Effector memory CD4-positive, alpha-beta T cell (primary cell): ENCODE results near the gene PLA2G4A.

Experiments
- DNase-seq, 3 donors: peaks; one replicate each; pipeline ENCODE4 v3.0.0-alpha.2; 2020
- H3K27ac ChIP-seq: 2 replicates; pipeline ENCODE4 v1.7.0; 2013; ENCODE audit warnings: mild to moderate bottlenecking, low read length, moderate library complexity; ENCODE audit not compliant: insufficient read depth, poor library complexity, severe bottlenecking
- H3K27me3 ChIP-seq: replicated peaks from 2 replicates; pipeline ENCODE4 v1.7.0; 2013; ENCODE audit warnings: mild to moderate bottlenecking, low read length; ENCODE audit not compliant: insufficient read depth, control insufficient read depth, poor library complexity, severe bottlenecking
- H3K36me3 ChIP-seq: 2 replicates; pipeline ENCODE4 v1.7.0; 2013; ENCODE audit warnings: mild to moderate bottlenecking, low read length, moderate library complexity; ENCODE audit not compliant: control insufficient read depth, insufficient read depth
- H3K4me1 ChIP-seq: 2 replicates; pipeline ENCODE4 v1.7.0; 2013; ENCODE audit warnings: low read length, mild to moderate bottlenecking; ENCODE audit not compliant: control insufficient read depth, insufficient read depth, poor library complexity, severe bottlenecking
- H3K4me3 ChIP-seq: 2 replicates; pipeline ENCODE4 v1.7.0; 2013; ENCODE audit warnings: low read length, low read depth, mild to moderate bottlenecking; ENCODE audit not compliant: insufficient read depth, poor library complexity, severe bottlenecking
- H3K9me3 ChIP-seq: 2 replicates; pipeline ENCODE4 v1.7.0; 2013; ENCODE audit warnings: mild to moderate bottlenecking, low read length, moderate library complexity; ENCODE audit not compliant: control insufficient read depth

PLA2G4A gene

GRCh38 chr1:186930238-186930637 is 101.5 kb downstream of the PLA2G4A start:
- Histone ChIP-seq H3K4me3 (no peak overlapping the region), H3K4me1 (no peaks in the 10 kb centered on the region), H3K9me3 (no peaks in the 10 kb centered on the region), H3K36me3 (no peaks in the 10 kb centered on the region), H3K27ac (no peak overlapping the region), H3K27me3 (no peaks in the 10 kb centered on the region)
- no peak for DNase-seq

DNA sequence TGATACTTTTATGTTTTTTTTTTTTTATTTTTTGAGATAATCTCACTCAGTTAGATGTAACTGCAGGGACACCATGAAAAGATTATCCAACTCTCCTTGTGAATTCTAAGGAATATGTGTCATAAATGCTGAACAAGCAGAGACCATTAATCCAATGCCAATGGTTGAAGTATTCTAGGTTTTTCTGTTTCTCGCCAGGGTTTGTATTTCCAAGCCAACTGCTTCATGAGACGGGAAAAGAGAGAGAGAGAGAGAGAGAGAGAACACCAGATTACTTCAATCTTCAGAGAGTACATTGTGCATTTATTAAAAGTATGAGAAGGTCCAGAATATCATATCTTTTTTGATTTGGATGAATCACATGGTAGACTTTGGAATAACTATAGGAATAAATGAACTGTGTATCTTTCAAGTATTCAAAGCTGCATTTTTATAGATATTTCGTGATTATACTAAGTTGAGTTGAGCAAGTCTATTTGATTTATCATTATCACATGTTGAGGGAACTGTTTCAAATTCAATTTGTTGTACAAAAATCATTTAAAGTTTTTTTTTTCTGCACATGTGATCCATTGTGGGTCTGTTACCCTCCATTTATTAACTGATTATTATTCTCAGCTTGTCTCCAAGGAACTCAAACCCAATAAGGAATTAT is 108.4 kb downstream of the PLA2G4A start:
- Histone ChIP-seq H3K27ac (no peak overlapping the region), H3K4me1 (no peaks in the 10 kb centered on the region), H3K27me3 (no peaks in the 10 kb centered on the region), H3K9me3 (no peaks in the 10 kb centered on the region), H3K36me3 (no peaks in the 10 kb centered on the region), H3K4me3 (no peak overlapping the region)
- no peak for DNase-seq

- Histone ChIP-seq H3K36me3 (no peaks in the 10 kb centered on the region), H3K4me3 (no peak overlapping the region), H3K27me3 (no peaks in the 10 kb centered on the region), H3K9me3 (no peaks in the 10 kb centered on the region), H3K4me1 (no peaks in the 10 kb centered on the region), H3K27ac (no peak overlapping the region)
- DNase-seq = no peak
Observed at GRCh38 chr1:186943891-186944686, 115.3 kb downstream of the PLA2G4A start.

DNA sequence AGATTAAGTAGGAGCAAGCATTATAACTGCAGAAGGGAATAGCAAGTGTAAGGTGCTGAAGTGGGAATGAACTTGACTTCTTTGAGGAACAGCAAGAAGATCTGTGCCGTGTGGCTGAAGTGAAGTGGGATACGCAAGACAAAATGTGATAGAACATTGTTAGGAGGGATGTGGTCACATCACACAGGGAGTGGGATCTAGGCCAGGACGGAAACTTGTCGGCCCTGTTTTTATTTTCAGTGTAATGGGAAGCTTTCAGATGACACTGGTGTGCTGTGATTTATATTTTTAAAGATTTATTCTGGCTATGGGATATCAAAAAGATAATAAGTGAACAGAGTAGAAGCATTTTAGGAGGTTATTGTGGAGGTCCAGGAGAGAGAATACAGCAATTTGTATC is 116.4 kb downstream of the PLA2G4A start:
- DNase-seq = no peak
- Histone ChIP-seq H3K36me3 (no peaks in the 10 kb centered on the region), H3K4me3 (no peak overlapping the region), H3K4me1 (no peaks in the 10 kb centered on the region), H3K27ac (no peak overlapping the region), H3K27me3 (no peaks in the 10 kb centered on the region), H3K9me3 (no peaks in the 10 kb centered on the region)

DNA sequence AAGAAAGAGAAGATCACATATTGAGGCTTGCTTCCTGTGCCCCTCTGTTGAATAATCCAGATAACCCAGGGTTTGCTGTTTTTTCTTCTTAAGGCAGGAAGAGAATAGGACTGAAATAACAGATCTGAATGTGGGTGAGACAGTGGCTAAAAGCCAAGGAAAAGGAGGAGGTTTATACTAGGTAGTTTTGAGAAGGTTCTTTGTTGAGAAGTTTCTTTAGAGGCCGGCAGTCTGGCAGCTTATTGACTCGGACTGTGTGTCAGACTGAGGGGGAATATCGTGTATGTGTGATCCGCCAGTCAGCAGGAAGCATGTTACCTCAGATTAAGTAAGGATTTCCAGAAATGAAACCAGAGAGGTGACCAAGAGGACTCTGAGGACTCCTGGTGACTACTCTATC is 119.8 kb downstream of the PLA2G4A start:
- H3K27ac ChIP-seq = no peak overlapping the region
- H3K9me3 ChIP-seq = no peaks in the 10 kb centered on the region
- no peak overlapping the region for H3K4me3 ChIP-seq
- no peaks in the 10 kb centered on the region for H3K36me3 ChIP-seq
- no peaks in the 10 kb centered on the region for H3K4me1 ChIP-seq
- H3K27me3 ChIP-seq = no peaks in the 10 kb centered on the region
- DNase-seq = no peak

DNA sequence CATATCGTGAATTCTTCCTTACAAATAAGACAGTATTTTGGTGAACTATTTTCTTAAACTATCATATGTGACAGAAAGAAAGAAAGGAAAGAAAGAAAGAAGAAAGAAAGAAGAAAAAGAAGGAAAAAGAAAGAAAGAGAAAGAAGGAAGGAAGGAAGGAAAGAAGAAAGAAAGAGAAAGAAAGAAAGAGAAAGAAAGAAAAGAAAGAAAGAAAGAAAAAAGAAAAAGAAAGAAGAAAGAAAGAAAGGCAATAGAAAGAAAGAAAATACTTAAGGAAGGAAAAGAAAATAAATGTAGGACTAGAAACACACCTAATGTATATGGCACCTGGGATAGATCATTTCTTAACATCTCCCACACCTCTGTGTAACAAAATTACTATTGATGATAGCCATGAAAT is 120.4 kb downstream of the PLA2G4A start:
- no peaks in the 10 kb centered on the region for H3K27me3 ChIP-seq
- no peaks in the 10 kb centered on the region for H3K9me3 ChIP-seq
- H3K27ac ChIP-seq = no peak overlapping the region
- H3K36me3 ChIP-seq = no peaks in the 10 kb centered on the region
- no peak for DNase-seq
- H3K4me1 ChIP-seq = no peaks in the 10 kb centered on the region
- no peak overlapping the region for H3K4me3 ChIP-seq

DNA sequence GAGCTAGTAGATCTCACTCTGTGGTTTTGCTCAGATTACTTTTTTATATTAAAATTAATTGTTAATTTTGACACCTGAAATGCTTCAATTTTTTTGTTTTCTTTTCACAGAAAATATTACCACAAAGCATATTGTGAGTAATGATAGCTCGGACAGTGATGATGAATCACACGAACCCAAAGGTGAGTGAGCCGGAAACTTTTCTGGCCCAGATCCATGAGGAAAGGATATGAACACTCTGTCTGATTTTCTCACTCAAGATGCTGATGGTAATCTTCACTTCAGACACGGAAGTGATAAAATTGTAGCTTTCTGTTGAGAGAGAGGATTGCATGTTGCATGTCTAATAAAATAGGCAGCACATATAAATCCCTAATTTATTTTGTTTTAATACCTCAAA is 121.8 kb downstream of the PLA2G4A start:
- Histone ChIP-seq H3K9me3 (no peaks in the 10 kb centered on the region), H3K27me3 (no peaks in the 10 kb centered on the region), H3K4me3 (no peak overlapping the region), H3K36me3 (no peaks in the 10 kb centered on the region), H3K4me1 (no peaks in the 10 kb centered on the region), H3K27ac (no peak overlapping the region)
- DNase-seq = no peak

- H3K27me3 ChIP-seq = no peaks in the 10 kb centered on the region
- no peak overlapping the region for H3K4me3 ChIP-seq
- no peak overlapping the region for H3K27ac ChIP-seq
- no peaks in the 10 kb centered on the region for H3K4me1 ChIP-seq
- H3K36me3 ChIP-seq = no peaks in the 10 kb centered on the region
- no peak for DNase-seq
- no peaks in the 10 kb centered on the region for H3K9me3 ChIP-seq
Observed at GRCh38 chr1:186953876-186954275, 125.1 kb downstream of the PLA2G4A start.

GRCh38 chr1:186957314-186957713 is 128.6 kb downstream of the PLA2G4A start:
- Histone ChIP-seq H3K36me3 (no peaks in the 10 kb centered on the region), H3K27me3 (no peaks in the 10 kb centered on the region), H3K4me3 (no peak overlapping the region), H3K4me1 (no peaks in the 10 kb centered on the region), H3K9me3 (no peaks in the 10 kb centered on the region), H3K27ac (no peak overlapping the region)
- no peak for DNase-seq

DNA sequence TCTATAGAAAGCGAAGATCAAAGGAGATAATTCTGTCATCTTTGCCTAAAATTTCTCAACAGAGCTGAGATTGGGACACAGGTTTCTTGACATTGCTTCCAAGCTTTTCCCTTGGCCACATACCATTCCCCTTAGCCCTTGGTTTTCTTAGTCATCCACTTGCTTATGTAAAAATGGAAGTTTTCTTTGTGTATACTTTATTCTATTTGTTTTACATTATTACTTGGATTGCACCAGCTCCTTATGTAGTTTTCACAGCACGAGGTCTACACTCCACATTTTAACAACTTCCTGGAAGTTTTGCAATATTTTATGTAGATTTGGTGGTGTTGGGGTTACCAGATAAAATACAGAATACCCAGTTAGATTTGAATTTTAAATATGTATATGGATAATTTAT is 129.8 kb downstream of the PLA2G4A start:
- DNase-seq = no peak
- no peak overlapping the region for H3K27ac ChIP-seq

More for the DNA sequence above, 129.8 kb downstream of the PLA2G4A start:
- Histone ChIP-seq H3K36me3 (no peaks in the 10 kb centered on the region), H3K4me1 (no peaks in the 10 kb centered on the region), H3K9me3 (no peaks in the 10 kb centered on the region), H3K27me3 (no peaks in the 10 kb centered on the region), H3K4me3 (no peak overlapping the region)
